GM21576 (cell line): ENCODE data around the gene NELL2.

Experiments used
- ATAC-seq: cut with Tn5 transposase; IDR thresholded peaks from one replicate; pipeline ENCODE4 v1.9.1; 2021; ENCODE audit warnings: mild to moderate bottlenecking, moderate library complexity; ENCODE audit not compliant: unreplicated experiment

NELL2 gene

GRCh38 chr12:44627387-44628166 lies 248.5 kb downstream of the NELL2 start:
- ATAC-seq: no peak

- no peak for ATAC-seq
These were observed 249.2 kb downstream of the NELL2 start for GRCh38 chr12:44626883-44627282.

- ATAC-seq: no peak
These were observed 257.2 kb downstream of the NELL2 start for GRCh38 chr12:44618946-44619345.

- no peak for ATAC-seq
These were observed 259.7 kb downstream of the NELL2 start for GRCh38 chr12:44616402-44616801.

DNA sequence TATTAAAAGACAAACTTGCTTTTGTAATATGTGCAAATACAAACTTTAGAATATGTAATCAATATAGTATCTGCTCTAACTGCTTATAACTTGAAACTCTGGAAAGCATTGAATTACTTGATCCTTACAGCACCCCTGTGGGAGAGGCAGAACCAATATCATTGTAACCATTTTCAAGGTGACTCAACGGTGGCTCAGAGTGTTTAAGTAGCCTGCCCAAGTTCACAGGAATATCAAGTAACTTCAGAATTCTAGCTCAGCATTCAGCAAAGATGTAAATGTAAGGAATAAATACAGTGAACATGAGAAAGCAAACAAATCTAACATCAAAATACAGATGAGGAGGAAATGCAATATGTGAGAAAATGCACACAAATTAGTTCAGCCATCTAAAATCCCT lies 264.6 kb downstream of the NELL2 start:
- no peak for ATAC-seq

GRCh38 chr12:44603701-44604100 lies 272.4 kb downstream of the NELL2 start:
- no peak for ATAC-seq

DNA sequence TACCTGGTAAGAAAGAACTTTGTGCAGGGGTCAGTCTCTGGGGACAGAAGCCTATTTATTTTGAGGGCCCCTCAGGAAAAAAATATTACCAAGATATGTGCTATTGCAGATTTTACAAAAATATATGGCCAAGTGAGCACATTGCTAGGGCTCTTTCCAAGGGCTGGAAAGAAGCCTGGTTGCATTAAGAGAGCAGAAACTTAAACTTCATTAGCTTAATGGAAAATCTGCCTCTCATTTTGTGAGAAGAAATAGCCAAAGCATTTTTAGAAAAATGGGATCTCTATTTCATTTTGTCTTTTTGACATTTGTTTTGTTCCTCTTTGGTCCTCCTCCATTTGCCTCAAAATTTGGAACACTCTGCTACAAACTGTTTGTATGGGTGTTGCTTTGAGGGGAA lies 283.5 kb downstream of the NELL2 start:
- no peak for ATAC-seq

GRCh38 chr12:44589697-44590096 lies 286.4 kb downstream of the NELL2 start:
- no peak for ATAC-seq

- no peak for ATAC-seq
These were observed 287.5 kb downstream of the NELL2 start for GRCh38 chr12:44588651-44589050.

DNA sequence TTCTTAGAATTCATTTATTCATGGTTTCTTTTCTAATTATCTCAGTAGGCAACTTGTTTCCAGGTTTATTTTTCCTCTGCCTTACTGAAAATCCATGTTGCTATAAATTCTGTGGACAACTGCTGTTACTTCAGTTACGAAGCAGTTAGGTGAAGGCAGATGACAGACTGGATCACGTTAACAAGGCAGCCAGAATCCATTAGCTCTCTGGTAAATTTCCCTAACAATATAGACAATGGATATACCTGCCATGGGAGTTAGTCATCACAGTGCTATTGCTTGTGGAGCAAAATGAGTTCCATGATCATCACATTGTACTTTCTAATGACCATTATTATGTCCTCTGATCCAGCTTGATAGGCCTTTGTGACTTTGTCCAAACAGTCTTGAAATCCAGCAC lies 291.5 kb downstream of the NELL2 start:
- no peak for ATAC-seq

DNA sequence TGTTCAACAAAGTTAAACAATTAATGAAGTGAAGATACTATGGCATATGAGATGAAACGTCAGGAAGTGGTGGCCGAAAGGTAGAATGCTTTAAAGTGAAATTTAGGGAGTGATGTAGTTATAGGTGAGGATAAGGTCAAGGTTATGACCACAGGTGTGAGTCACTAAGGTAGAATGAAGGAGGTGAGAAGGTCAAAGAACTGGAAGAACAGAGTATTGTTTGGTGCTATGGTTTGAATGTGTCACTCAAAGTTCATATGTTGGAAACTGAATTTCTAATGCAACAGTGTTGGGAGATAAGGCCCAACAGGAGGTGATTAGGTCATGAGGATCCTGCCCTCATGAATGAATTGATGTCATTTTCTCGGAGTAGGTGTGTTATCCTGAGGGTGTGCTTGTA lies 293.6 kb downstream of the NELL2 start:
- no peak for ATAC-seq

DNA sequence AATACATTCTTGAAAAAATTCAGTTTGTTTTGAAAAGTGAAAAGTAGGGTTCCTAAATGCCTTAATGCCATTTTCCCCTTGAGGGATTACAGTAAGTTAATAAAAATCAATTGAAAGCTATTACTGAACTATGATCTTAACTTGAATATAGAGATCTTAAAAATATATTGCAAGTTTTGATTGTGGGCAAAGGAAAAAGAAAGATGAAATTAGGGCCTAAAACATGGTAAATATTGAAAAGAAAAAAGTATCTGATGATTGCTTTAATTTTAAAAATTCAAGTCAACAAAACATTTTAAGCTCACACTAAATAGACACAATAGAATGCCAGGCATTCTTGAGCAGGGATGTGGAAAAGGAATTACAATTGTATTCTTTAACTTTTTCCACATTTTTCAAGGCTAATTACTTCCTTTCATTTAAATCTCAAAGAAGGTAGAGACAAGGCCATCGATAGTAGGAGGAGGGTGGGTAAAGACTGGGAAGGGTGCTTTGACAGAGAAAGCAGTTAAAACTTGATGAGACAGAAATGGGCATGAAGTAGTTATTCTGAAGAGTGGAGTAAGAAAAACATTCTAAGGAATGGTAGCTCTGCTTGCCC lies 294.4 kb downstream of the NELL2 start:
- no peak for ATAC-seq

- no peak for ATAC-seq
These were observed 301.5 kb downstream of the NELL2 start for GRCh38 chr12:44574586-44574985.

- ATAC-seq: no peak
These were observed 302.4 kb downstream of the NELL2 start for GRCh38 chr12:44573723-44574122.

- ATAC-seq: no peak
These were observed 305.0 kb downstream of the NELL2 start for GRCh38 chr12:44571006-44571550.

- ATAC-seq: no peak
These were observed 306.0 kb downstream of the NELL2 start for GRCh38 chr12:44570036-44570583.

- no peak for ATAC-seq
These were observed 311.0 kb downstream of the NELL2 start for GRCh38 chr12:44565163-44565562.

- ATAC-seq: no peak
These were observed 312.6 kb downstream of the NELL2 start for GRCh38 chr12:44563486-44563885.

GRCh38 chr12:44558340-44559100 lies 317.6 kb downstream of the NELL2 start:
- ATAC-seq: no peak

GRCh38 chr12:44555454-44555853 lies 320.7 kb downstream of the NELL2 start:
- no peak for ATAC-seq

DNA sequence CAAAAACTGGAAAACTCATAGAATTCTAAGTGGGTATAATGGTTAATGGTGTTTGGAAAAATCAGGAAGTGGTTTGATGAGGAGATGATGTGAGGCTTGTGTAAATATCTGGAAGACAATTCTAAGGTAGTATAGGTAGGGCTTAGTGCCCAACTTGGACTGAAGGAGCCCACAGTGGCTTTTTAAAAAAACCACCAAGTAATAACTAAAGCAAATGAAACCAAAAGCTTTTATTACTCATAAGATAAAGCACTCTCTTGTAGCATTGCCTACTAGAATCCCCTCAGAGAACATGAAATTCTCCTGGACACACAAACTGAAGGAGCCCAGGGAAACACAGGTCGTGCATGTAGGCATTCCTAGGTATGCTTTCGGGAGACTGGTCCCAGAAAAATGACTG lies 324.5 kb downstream of the NELL2 start:
- no peak for ATAC-seq
